ENCODE data around the gene MED1.
"Not testable (repeated sequence)": the region's sequence is repeated elsewhere in the genome, so short reads cannot be mapped to it uniquely, and the experiment has no call there.

MED1 gene

GRCh38 chr17:39385040-39385439 is 66.0 kb downstream of the MED1 start:
- H2AFZ ChIP-seq (ENCODE audit: insufficient read depth, low read length, poor library complexity): no peak overlapping the region
- no peak overlapping the region for H3K9ac ChIP-seq (ENCODE audit: low read length)
- no peak overlapping the region for H4K8ac ChIP-seq (ENCODE audit: low read depth, low read length)
- no peak overlapping the region for H2BK12ac ChIP-seq (ENCODE audit: low read length)
- no peak overlapping the region for H4K91ac ChIP-seq (ENCODE audit: low read depth, low read length)
- no peak overlapping the region for H3K14ac ChIP-seq (ENCODE audit: low read length)
- H3K18ac ChIP-seq (ENCODE audit: low read length): no peak overlapping the region
- no peak overlapping the region for H2AK5ac ChIP-seq (ENCODE audit: low read length)
- no peak overlapping the region for H2BK5ac ChIP-seq (ENCODE audit: low read depth, low read length, poor library complexity)
- no peak overlapping the region for H2BK120ac ChIP-seq (ENCODE audit: insufficient read depth, low read length, poor library complexity)
- no peaks in the 10 kb centered on the region for H3K9me3 ChIP-seq (ENCODE audit: insufficient read depth, low read depth, low read length)
- H3K4me2 ChIP-seq (ENCODE audit: low read length): no peak overlapping the region
- no peak overlapping the region for H3K4ac ChIP-seq (ENCODE audit: low read depth, low read length)
- H3K23ac ChIP-seq (ENCODE audit: low read length): no peak overlapping the region
- H3K27ac ChIP-seq (ENCODE audit: low read depth, low read length): no peak overlapping the region
- H3K4me1 ChIP-seq (ENCODE audit: control insufficient read depth in 1 of 2, insufficient read depth in 2 of 2, low read length in 2 of 2): no peaks in the 10 kb centered on the region
- H3K36me3 ChIP-seq (ENCODE audit: control insufficient read depth in 1 of 2, insufficient read depth in 2 of 2, low read length in 2 of 2): no peaks in the 10 kb centered on the region
- no peak overlapping the region for H3K4me3 ChIP-seq (ENCODE audit: low read depth, low read length)
- H3K79me1 ChIP-seq (ENCODE audit: low read length): no peaks in the 10 kb centered on the region
- WGBS (ENCODE audit: extremely low coverage, insufficient coverage, insufficient read length): no CpG with 5 or more reads among the region's 6 CpGs
- H3K79me2 ChIP-seq (ENCODE audit: control insufficient read depth, insufficient read depth, low read length, poor library complexity): no peaks in the 10 kb centered on the region
- no peak overlapping the region for H4K12ac ChIP-seq (ENCODE audit: low read depth, low read length)
- no peaks in the 10 kb centered on the region for H3K27me3 ChIP-seq (ENCODE audit: insufficient read depth, low read length)
- DNase-seq: no peak

GRCh38 chr17:39380144-39380543 is 70.9 kb downstream of the MED1 start:
- no peaks in the 10 kb centered on the region for H3K79me1 ChIP-seq (ENCODE audit: low read length)
- H3K14ac ChIP-seq (ENCODE audit: low read length): no peak overlapping the region
- no peaks in the 10 kb centered on the region for H3K79me2 ChIP-seq (ENCODE audit: control insufficient read depth, insufficient read depth, low read length, poor library complexity)
- H3K9ac ChIP-seq (ENCODE audit: low read length): no peak overlapping the region
- H2BK120ac ChIP-seq (ENCODE audit: insufficient read depth, low read length, poor library complexity): no peak overlapping the region
- H3K27me3 ChIP-seq (ENCODE audit: insufficient read depth, low read length): no peaks in the 10 kb centered on the region
- H2BK12ac ChIP-seq (ENCODE audit: low read length): no peak overlapping the region
- H3K9me3 ChIP-seq (ENCODE audit: insufficient read depth, low read depth, low read length): no peaks in the 10 kb centered on the region
- WGBS (ENCODE audit: extremely low coverage, insufficient coverage, insufficient read length): no CpG with 5 or more reads among the region's 2 CpGs
- H2BK5ac ChIP-seq (ENCODE audit: low read depth, low read length, poor library complexity): no peak overlapping the region
- no peak overlapping the region for H3K4ac ChIP-seq (ENCODE audit: low read depth, low read length)
- no peak for DNase-seq
- no peaks in the 10 kb centered on the region for H3K36me3 ChIP-seq (ENCODE audit: control insufficient read depth in 1 of 2, insufficient read depth in 2 of 2, low read length in 2 of 2)
- H4K12ac ChIP-seq (ENCODE audit: low read depth, low read length): no peak overlapping the region
- no peak overlapping the region for H4K8ac ChIP-seq (ENCODE audit: low read depth, low read length)
- H3K4me2 ChIP-seq (ENCODE audit: low read length): no peak overlapping the region
- H3K4me3 ChIP-seq (ENCODE audit: low read depth, low read length): no peak overlapping the region
- no peak overlapping the region for H3K23ac ChIP-seq (ENCODE audit: low read length)
- no peak overlapping the region for H3K18ac ChIP-seq (ENCODE audit: low read length)
- no peak overlapping the region for H4K91ac ChIP-seq (ENCODE audit: low read depth, low read length)
- no peaks in the 10 kb centered on the region for H3K4me1 ChIP-seq (ENCODE audit: control insufficient read depth in 1 of 2, insufficient read depth in 2 of 2, low read length in 2 of 2)
- H2AK5ac ChIP-seq (ENCODE audit: low read length): no peak overlapping the region
- no peak overlapping the region for H2AFZ ChIP-seq (ENCODE audit: insufficient read depth, low read length, poor library complexity)
- H3K27ac ChIP-seq (ENCODE audit: low read depth, low read length): no peak overlapping the region

DNA sequence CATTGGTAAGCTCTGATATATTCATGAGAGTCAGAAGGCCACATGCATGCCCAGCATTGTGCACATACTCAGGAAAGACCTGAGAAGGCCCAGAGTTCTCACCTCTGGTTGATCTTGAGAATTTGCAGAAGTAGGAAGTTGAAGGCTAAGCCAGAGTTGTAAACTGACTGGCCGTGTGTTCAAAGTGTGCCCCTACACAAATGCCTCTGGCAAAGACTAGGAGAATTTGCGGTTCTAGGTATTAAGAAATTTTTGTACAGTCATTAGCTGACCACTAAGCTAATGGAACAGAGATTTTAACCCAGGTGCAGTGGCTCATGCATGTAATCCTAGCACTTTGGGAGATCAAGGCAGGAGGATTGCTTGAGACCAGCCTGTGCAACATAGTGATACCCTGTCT is 74.6 kb downstream of the MED1 start:
- no peak overlapping the region for H4K91ac ChIP-seq (ENCODE audit: low read depth, low read length)
- peak; percentile 36 to 58 for DNase-seq

GRCh38 chr17:39367805-39368204 is 83.3 kb downstream of the MED1 start:
- not testable (repeated sequence) for H4K8ac ChIP-seq (ENCODE audit: low read depth, low read length); H3K27me3 ChIP-seq (ENCODE audit: insufficient read depth, low read length); H3K23ac ChIP-seq (ENCODE audit: low read length); H2AK5ac ChIP-seq (ENCODE audit: low read length); H4K91ac ChIP-seq (ENCODE audit: low read depth, low read length); H3K4ac ChIP-seq (ENCODE audit: low read depth, low read length); H2BK12ac ChIP-seq (ENCODE audit: low read length); H3K4me1 ChIP-seq (ENCODE audit: control insufficient read depth in 1 of 2, insufficient read depth in 2 of 2, low read length in 2 of 2); H2BK5ac ChIP-seq (ENCODE audit: low read depth, low read length, poor library complexity); H3K9ac ChIP-seq (ENCODE audit: low read length); H3K18ac ChIP-seq (ENCODE audit: low read length); H3K79me1 ChIP-seq (ENCODE audit: low read length); H3K4me3 ChIP-seq (ENCODE audit: low read depth, low read length); H2BK120ac ChIP-seq (ENCODE audit: insufficient read depth, low read length, poor library complexity); H4K12ac ChIP-seq (ENCODE audit: low read depth, low read length); H3K14ac ChIP-seq (ENCODE audit: low read length); H3K4me2 ChIP-seq (ENCODE audit: low read length); H3K9me3 ChIP-seq (ENCODE audit: insufficient read depth, low read depth, low read length); H3K36me3 ChIP-seq (ENCODE audit: control insufficient read depth in 1 of 2, insufficient read depth in 2 of 2, low read length in 2 of 2); H2AFZ ChIP-seq (ENCODE audit: insufficient read depth, low read length, poor library complexity); H3K27ac ChIP-seq (ENCODE audit: low read depth, low read length); H3K79me2 ChIP-seq (ENCODE audit: control insufficient read depth, insufficient read depth, low read length, poor library complexity)
- peak; percentile 30 to 60 for DNase-seq
- no CpG with 5 or more reads among the region's 4 CpGs for WGBS (ENCODE audit: extremely low coverage, insufficient coverage, insufficient read length)

More for the DNA sequence above, 74.6 kb downstream of the MED1 start:
- H3K4me3 ChIP-seq (ENCODE audit: low read depth, low read length): no peak overlapping the region
- no peaks in the 10 kb centered on the region for H3K27me3 ChIP-seq (ENCODE audit: insufficient read depth, low read length)
- no peak overlapping the region for H3K18ac ChIP-seq (ENCODE audit: low read length)
- H3K36me3 ChIP-seq (ENCODE audit: control insufficient read depth in 1 of 2, insufficient read depth in 2 of 2, low read length in 2 of 2): no peaks in the 10 kb centered on the region
- H3K9ac ChIP-seq (ENCODE audit: low read length): no peak overlapping the region
- H3K4me2 ChIP-seq (ENCODE audit: low read length): no peak overlapping the region
- H3K23ac ChIP-seq (ENCODE audit: low read length): no peak overlapping the region
- no peak overlapping the region for H2AK5ac ChIP-seq (ENCODE audit: low read length)
- no peak overlapping the region for H4K8ac ChIP-seq (ENCODE audit: low read depth, low read length)
- no peak overlapping the region for H2AFZ ChIP-seq (ENCODE audit: insufficient read depth, low read length, poor library complexity)
- no peak overlapping the region for H2BK12ac ChIP-seq (ENCODE audit: low read length)
- H3K79me2 ChIP-seq (ENCODE audit: control insufficient read depth, insufficient read depth, low read length, poor library complexity): no peaks in the 10 kb centered on the region
- no peak overlapping the region for H3K14ac ChIP-seq (ENCODE audit: low read length)
- H3K27ac ChIP-seq (ENCODE audit: low read depth, low read length): no peak overlapping the region
- H3K9me3 ChIP-seq (ENCODE audit: insufficient read depth, low read depth, low read length): no peaks in the 10 kb centered on the region
- H3K79me1 ChIP-seq (ENCODE audit: low read length): no peaks in the 10 kb centered on the region
- no peak overlapping the region for H2BK120ac ChIP-seq (ENCODE audit: insufficient read depth, low read length, poor library complexity)
- H3K4me1 ChIP-seq (ENCODE audit: control insufficient read depth in 1 of 2, insufficient read depth in 2 of 2, low read length in 2 of 2): no peaks in the 10 kb centered on the region
- H3K4ac ChIP-seq (ENCODE audit: low read depth, low read length): no peak overlapping the region
- H4K12ac ChIP-seq (ENCODE audit: low read depth, low read length): no peak overlapping the region
- no CpG with 5 or more reads among the region's 2 CpGs for WGBS (ENCODE audit: extremely low coverage, insufficient coverage, insufficient read length)
- H2BK5ac ChIP-seq (ENCODE audit: low read depth, low read length, poor library complexity): no peak overlapping the region
